CD4-positive, alpha-beta T cell (primary cell): Measurements from ENCODE around the gene ASTN2. TPM values are rescaled to one million over a fixed set of nuclear protein-coding genes. Genes with fewer than 3 reads are reported as not detected.

Experiments used
- ATAC-seq: fragments of 200-7000 bp; cut with Tn5 transposase; one replicate; pipeline ENCODE4 v1.10.0; 2022; ENCODE audit warnings: mild to moderate bottlenecking; ENCODE audit not compliant: poor library complexity
- CTCF ChIA-PET: fragments of 350-600 bp; sonication (Branson Sonifier 250); formaldehyde crosslinking; loops from one replicate; lab custom pipeline; 2021; ENCODE audit warnings: antibody characterized with exemption, inconsistent platforms; lab: Charles Lee
- POLR2A ChIA-PET: fragments of 350-600 bp; sonication (Branson Sonifier 250); formaldehyde crosslinking; loops from one replicate; lab custom pipeline; 2021; ENCODE audit warnings: antibody characterized with exemption, inconsistent platforms; lab: Charles Lee
- DNase-seq, 14 experiments: peaks; one replicate each; pipeline ENCODE4 v3.0.0-alpha.2; 2013 to 2020; ENCODE audit warnings: mixed read lengths in 2 of 14
- H3K27ac ChIP-seq, 2 donors: one replicate each; pipeline versions ENCODE4 v1.5.1 to v1.7.0; 2013; ENCODE audit warnings: low read length in 2 of 2, low read depth in 1 of 2, mild to moderate bottlenecking in 1 of 2
- H3K27me3 ChIP-seq, 2 experiments: 1 replicate in 1 of 2; 2 replicates in 1 of 2; pipeline versions ENCODE4 v1.6.1 to v1.7.0; 2013; ENCODE audit warnings: low read length in 2 of 2, control low read depth in 1 of 2, mild to moderate bottlenecking in 1 of 2, moderate library complexity in 1 of 2; ENCODE audit not compliant: insufficient read depth in 2 of 2, control insufficient read depth in 1 of 2
- H3K36me3 ChIP-seq: one replicate; pipeline ENCODE4 v1.6.1; 2013; ENCODE audit warnings: low read length, control low read depth; ENCODE audit not compliant: insufficient read depth
- H3K4me1 ChIP-seq: one replicate; pipeline ENCODE4 v1.6.1; 2013; ENCODE audit warnings: low read length, control low read depth; ENCODE audit not compliant: insufficient read depth
- H3K4me3 ChIP-seq: one replicate; pipeline ENCODE4 v1.5.1; 2013; ENCODE audit warnings: mild to moderate bottlenecking, low read length, moderate library complexity
- H3K9me3 ChIP-seq, 2 experiments: 1 replicate in 1 of 2; 2 replicates in 1 of 2; pipeline versions ENCODE4 v1.6.1 to v1.7.0; 2013; ENCODE audit warnings: low read length in 2 of 2, mild to moderate bottlenecking in 2 of 2, control low read depth in 1 of 2, moderate library complexity in 1 of 2; ENCODE audit not compliant: control insufficient read depth in 1 of 2, insufficient read depth in 1 of 2
- H3K27ac Mint-ChIP-seq: one replicate; pipeline ENCODE4 v1.8.0; 2020; ENCODE audit warnings: mixed read lengths
- H3K27me3 Mint-ChIP-seq: one replicate; pipeline ENCODE4 v1.8.0; 2021; ENCODE audit warnings: mixed read lengths
- H3K36me3 Mint-ChIP-seq: one replicate; pipeline ENCODE4 v1.8.0; 2021; ENCODE audit warnings: low read depth, mixed read lengths
- H3K4me1 Mint-ChIP-seq: one replicate; pipeline ENCODE4 v1.8.0; 2021; ENCODE audit warnings: low read depth, mixed read lengths
- H3K4me3 Mint-ChIP-seq: one replicate; pipeline ENCODE4 v1.8.0; 2020; ENCODE audit warnings: mild to moderate bottlenecking, mixed read lengths
- H3K9me3 Mint-ChIP-seq: one replicate; pipeline ENCODE4 v1.8.0; 2020; ENCODE audit warnings: mixed read lengths
- CTCF ChIP-seq: fragments of 200-600 bp; IDR thresholded peaks from one replicate; pipeline ENCODE4 v1.8.0; 2022; ENCODE audit warnings: antibody characterized with exemption, mild to moderate bottlenecking
- intact Hi-C, 2 experiments: fragments of 100-400 bp; cut with DNase I in 1 of 2; cut with micrococcal nuclease in 1 of 2; formaldehyde crosslinking; loops; one replicate each; pipeline versions ENCODE4 v1.15.1 to v1.9.0; 2023 to 2025; cut with DNase I, micrococcal nuclease
- total RNA-seq, 174 experiments: library from RNA in 2 of 174; stranded (reverse) in 2 of 174; gene quantifications; one replicate each; pipeline ENCODE4 v1.2.3 and lab custom pipeline; 2021 to 2026

ASTN2 gene
- total RNA-seq, 2 experiments from 2014 or later, result 2.3 to 2.4 TPM

DNA sequence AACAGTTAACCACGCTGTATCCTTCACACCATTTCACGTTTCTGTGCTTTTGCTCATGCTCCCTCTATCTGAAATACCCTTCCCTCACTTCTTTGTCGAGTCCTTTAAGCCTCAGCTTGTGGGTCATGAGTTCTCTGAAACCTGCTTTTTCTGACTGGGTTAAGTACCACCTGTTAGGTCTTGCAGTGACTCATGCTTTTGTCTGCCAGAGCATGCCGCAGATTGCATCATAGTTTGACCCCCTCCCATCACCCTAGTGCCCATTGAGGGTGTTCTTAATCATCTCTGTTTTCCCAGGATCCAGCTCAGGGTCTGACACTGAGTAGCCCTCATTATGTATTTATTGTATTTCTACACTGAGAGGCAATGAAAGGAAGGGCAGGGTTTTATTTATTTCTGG is 190.2 kb downstream of the ASTN2 start:
- no peak for ATAC-seq
- Histone ChIP-seq H3K9me3 (no peaks in the 10 kb centered on the region), H3K4me1 (no peaks in the 10 kb centered on the region), H3K4me3 (no peak overlapping the region), H3K27me3 (no peaks in the 10 kb centered on the region), H3K36me3 (no peaks in the 10 kb centered on the region), H3K27ac (no peak overlapping the region)
- CTCF ChIA-PET, result no interaction called here
- intact Hi-C loops, result no loop called here
- H3K4me1 Mint-ChIP-seq, result no peaks in the 10 kb centered on the region
- POLR2A ChIA-PET, result no interaction called here
- peaks cover 5% of the 10 kb centered on the region for H3K9me3 Mint-ChIP-seq
- H3K36me3 Mint-ChIP-seq, result no peaks in the 10 kb centered on the region
- H3K27ac Mint-ChIP-seq, result no peak overlapping the region
- H3K4me3 Mint-ChIP-seq, result no peak overlapping the region
- TF ChIP-seq CTCF, result no peak
- H3K27me3 Mint-ChIP-seq, result no peaks in the 10 kb centered on the region
- DNase-seq, result no peak

GRCh38 chr9:117218951-117219350 is 195.9 kb downstream of the ASTN2 start:
- intact Hi-C loops, result no loop called here
- Mint-ChIP-seq H3K9me3 (peaks cover 2% of the 10 kb centered on the region), H3K27me3 (no peaks in the 10 kb centered on the region), H3K36me3 (no peaks in the 10 kb centered on the region), H3K27ac (no peak overlapping the region), H3K4me3 (no peak overlapping the region), H3K4me1 (no peaks in the 10 kb centered on the region)
- no peak for ATAC-seq
- TF ChIP-seq CTCF, result no peak
- Histone ChIP-seq H3K9me3 (peaks cover 0 to 10% of the 10 kb centered on the region in 2 experiments), H3K27ac (no peak overlapping the region), H3K27me3 (no peaks in the 10 kb centered on the region), H3K36me3 (no peaks in the 10 kb centered on the region), H3K4me3 (no peak overlapping the region), H3K4me1 (no peaks in the 10 kb centered on the region)
- ChIA-PET POLR2A (no interaction called here), CTCF (no interaction called here)
- DNase-seq, result no peak

- no peaks in the 10 kb centered on the region for H3K4me1 ChIP-seq
- CTCF ChIA-PET, result no interaction called here
- no peak for ATAC-seq
- intact Hi-C loops, result no loop called here
- H3K4me3 Mint-ChIP-seq, result no peak overlapping the region
- H3K36me3 Mint-ChIP-seq, result no peaks in the 10 kb centered on the region
- no peaks in the 10 kb centered on the region for H3K27me3 ChIP-seq
- H3K9me3 Mint-ChIP-seq, result peaks cover 8% of the 10 kb centered on the region
- no peak for DNase-seq
- POLR2A ChIA-PET, result no interaction called here
- no peak for TF ChIP-seq CTCF
- no peak overlapping the region for H3K27ac Mint-ChIP-seq
- H3K36me3 ChIP-seq, result no peaks in the 10 kb centered on the region
- H3K9me3 ChIP-seq, result peaks cover 0 to 10% of the 10 kb centered on the region in 2 experiments
- H3K27me3 Mint-ChIP-seq, result no peaks in the 10 kb centered on the region
- no peak overlapping the region for H3K4me3 ChIP-seq
- no peak overlapping the region for H3K27ac ChIP-seq
- no peaks in the 10 kb centered on the region for H3K4me1 Mint-ChIP-seq
These were observed 200.4 kb downstream of the ASTN2 start for GRCh38 chr9:117214416-117214815.
